GM21737 (cell line): ENCODE data around the gene DNAJC13.
"Not testable (repeated sequence)": the region's sequence is repeated elsewhere in the genome, so short reads cannot be mapped to it uniquely, and the experiment has no call there.

ENCODE experiments used
- ATAC-seq: cut with Tn5 transposase; IDR thresholded peaks from one replicate; pipeline ENCODE4 v1.9.1; 2021; ENCODE audit warnings: mild to moderate bottlenecking, moderate library complexity; ENCODE audit not compliant: unreplicated experiment

DNAJC13 gene

GRCh38 chr3:132538072-132538471 is 120.8 kb downstream of the DNAJC13 start:
- no peak for ATAC-seq

GRCh38 chr3:132539681-132540080 is 122.4 kb downstream of the DNAJC13 start:
- ATAC-seq = no peak

GRCh38 chr3:132542577-132542976 is 125.3 kb downstream of the DNAJC13 start:
- no peak for ATAC-seq

- ATAC-seq = no peak
These were observed 125.9 kb downstream of the DNAJC13 start for GRCh38 chr3:132543011-132543739.

- ATAC-seq = no peak
These were observed 126.8 kb downstream of the DNAJC13 start for GRCh38 chr3:132544130-132544529.

- no peak for ATAC-seq
These were observed 128.2 kb downstream of the DNAJC13 start for GRCh38 chr3:132545471-132545870.

GRCh38 chr3:132549169-132549568 is 131.9 kb downstream of the DNAJC13 start:
- no peak for ATAC-seq

GRCh38 chr3:132549890-132550578 is 132.7 kb downstream of the DNAJC13 start:
- ATAC-seq = peak; percentile 77

- no peak for ATAC-seq
These were observed 133.4 kb downstream of the DNAJC13 start for GRCh38 chr3:132550579-132551305.

- ATAC-seq = no peak
These were observed 136.5 kb downstream of the DNAJC13 start for GRCh38 chr3:132553826-132554225.

- ATAC-seq = no peak
These were observed 137.1 kb downstream of the DNAJC13 start for GRCh38 chr3:132554437-132554836.

GRCh38 chr3:132555306-132556035 is 138.2 kb downstream of the DNAJC13 start:
- no peak for ATAC-seq

GRCh38 chr3:132556036-132556386 is 138.7 kb downstream of the DNAJC13 start:
- not testable (repeated sequence) for ATAC-seq

- ATAC-seq = no peak
These were observed 139.3 kb downstream of the DNAJC13 start for GRCh38 chr3:132556508-132557159.

- no peak for ATAC-seq
These were observed 143.7 kb downstream of the DNAJC13 start for GRCh38 chr3:132561003-132561402.

- no peak for ATAC-seq
These were observed 146.2 kb downstream of the DNAJC13 start for GRCh38 chr3:132563420-132564069.

GRCh38 chr3:132564070-132564465 is 146.8 kb downstream of the DNAJC13 start:
- no peak for ATAC-seq

- no peak for ATAC-seq
These were observed 151.1 kb downstream of the DNAJC13 start for GRCh38 chr3:132568422-132568821.

- ATAC-seq = no peak
These were observed 151.9 kb downstream of the DNAJC13 start for GRCh38 chr3:132569153-132569552.

- no peak for ATAC-seq
These were observed 152.3 kb downstream of the DNAJC13 start for GRCh38 chr3:132569580-132569979.
